Choroid plexus epithelial cell (primary cell): ENCODE measurements around the gene THSD4.
"Not testable (repeated sequence)": the region's sequence is repeated elsewhere in the genome, so short reads cannot be mapped to it uniquely, and the experiment has no call there.

ENCODE experiments used
- DNase-seq: peaks from one replicate; pipeline ENCODE4 v3.0.0-alpha.2; 2010; ENCODE audit warnings: low read depth
- H3K4me3 ChIP-seq: 2 replicates; pipeline ENCODE4 v1.5.1; 2011; ENCODE audit warnings: low read depth, mild to moderate bottlenecking, control low read depth, low read length, moderate library complexity
- TF ChIP-seq, protein P1 (sequence below): conservative IDR thresholded peaks from 2 replicates; pipeline ENCODE4 v1.5.1; 2011; ENCODE audit warnings: low read depth, mild to moderate bottlenecking, control low read depth, inconsistent platforms, low read length, moderate library complexity

THSD4 gene

DNA sequence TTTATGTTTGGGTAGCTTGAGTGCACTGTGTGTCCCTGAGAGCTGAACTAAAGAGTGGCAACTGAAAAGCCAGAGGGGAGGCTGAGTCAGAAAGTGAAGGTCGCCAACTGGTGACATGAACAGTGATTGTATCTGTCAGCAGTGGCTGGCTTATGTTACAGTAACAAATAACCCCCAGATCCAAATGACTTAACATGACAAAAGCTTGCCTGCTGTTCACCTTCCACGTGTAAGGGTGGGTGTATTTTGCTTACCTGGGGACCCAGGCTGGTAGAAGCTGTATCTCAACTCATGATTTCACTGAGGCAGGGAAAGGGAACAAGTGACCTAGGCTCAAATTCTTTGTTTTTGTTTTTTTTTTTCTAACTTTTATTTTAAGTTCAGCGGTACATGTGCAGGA, 147.3 kb downstream of the THSD4 start:
- TF ChIP-seq, protein P1, sequence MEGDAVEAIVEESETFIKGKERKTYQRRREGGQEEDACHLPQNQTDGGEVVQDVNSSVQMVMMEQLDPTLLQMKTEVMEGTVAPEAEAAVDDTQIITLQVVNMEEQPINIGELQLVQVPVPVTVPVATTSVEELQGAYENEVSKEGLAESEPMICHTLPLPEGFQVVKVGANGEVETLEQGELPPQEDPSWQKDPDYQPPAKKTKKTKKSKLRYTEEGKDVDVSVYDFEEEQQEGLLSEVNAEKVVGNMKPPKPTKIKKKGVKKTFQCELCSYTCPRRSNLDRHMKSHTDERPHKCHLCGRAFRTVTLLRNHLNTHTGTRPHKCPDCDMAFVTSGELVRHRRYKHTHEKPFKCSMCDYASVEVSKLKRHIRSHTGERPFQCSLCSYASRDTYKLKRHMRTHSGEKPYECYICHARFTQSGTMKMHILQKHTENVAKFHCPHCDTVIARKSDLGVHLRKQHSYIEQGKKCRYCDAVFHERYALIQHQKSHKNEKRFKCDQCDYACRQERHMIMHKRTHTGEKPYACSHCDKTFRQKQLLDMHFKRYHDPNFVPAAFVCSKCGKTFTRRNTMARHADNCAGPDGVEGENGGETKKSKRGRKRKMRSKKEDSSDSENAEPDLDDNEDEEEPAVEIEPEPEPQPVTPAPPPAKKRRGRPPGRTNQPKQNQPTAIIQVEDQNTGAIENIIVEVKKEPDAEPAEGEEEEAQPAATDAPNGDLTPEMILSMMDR: no peak
- DNase-seq: no peak
- no peak overlapping the region for H3K4me3 ChIP-seq

DNA sequence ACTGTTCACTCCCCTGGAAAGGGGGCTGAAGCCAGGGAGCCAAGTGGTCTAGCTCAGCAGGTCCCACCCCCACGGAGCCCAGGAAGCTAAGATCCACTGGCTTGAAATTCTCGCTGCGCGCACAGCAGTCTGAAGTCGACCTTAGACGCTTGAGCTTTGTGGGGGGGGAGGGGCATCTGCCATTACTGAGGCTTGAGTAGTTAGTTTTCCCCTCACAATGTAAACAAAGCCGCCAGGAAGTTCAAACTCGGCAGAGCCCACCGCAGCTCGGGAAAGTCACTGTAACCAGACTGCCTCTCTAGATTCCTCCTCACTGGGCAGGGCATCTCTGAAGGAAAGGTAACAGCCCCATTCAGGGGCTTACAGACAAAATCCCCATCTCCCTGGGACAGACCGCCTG, 150.3 kb downstream of the THSD4 start:
- DNase-seq, H3K4me3 ChIP-seq: not testable (repeated sequence)

DNA sequence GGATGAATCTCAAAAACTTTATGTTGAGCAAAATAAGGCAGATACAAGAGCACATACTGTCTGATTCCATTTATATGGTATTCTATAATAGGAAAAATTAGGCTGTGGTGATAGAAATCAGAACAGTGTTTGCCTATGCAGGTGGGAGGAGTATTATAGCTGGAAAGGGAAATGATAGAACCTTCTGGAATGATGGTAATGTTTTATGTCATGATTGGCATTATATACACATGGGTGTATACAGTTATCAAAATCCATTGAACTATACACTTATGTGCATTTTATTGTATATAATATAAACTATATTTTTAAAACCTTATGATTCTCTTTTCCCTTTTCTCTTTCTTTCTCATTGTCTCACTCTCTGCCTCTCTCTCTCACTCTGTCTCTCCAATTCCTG, 156.1 kb downstream of the THSD4 start:
- TF ChIP-seq, protein P1: no peak
- H3K4me3 ChIP-seq: no peak overlapping the region

DNA sequence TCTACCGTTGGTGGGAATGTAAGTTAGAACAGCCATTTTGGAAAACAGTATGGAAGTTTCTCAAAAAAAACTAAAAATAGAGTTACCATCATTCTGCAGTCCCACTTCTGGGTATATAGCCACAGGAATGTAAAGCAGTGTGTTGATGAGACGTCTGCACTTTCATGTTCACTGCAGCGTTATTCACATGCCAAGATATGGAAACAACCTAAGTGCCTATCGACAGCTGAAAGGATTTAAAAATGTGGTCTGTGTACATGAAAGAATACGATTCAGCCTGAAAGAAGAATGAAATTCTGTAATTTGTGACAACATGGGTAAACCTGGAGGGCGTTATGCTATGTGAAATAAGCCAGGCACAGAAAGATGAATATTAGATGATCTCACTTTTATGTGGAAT, 157.7 kb downstream of the THSD4 start:
- DNase-seq: peak; percentile 91
- no peak overlapping the region for H3K4me3 ChIP-seq
- TF ChIP-seq, protein P1: no peak

More for the DNA sequence above, 156.1 kb downstream of the THSD4 start:
- no peak for DNase-seq

DNA sequence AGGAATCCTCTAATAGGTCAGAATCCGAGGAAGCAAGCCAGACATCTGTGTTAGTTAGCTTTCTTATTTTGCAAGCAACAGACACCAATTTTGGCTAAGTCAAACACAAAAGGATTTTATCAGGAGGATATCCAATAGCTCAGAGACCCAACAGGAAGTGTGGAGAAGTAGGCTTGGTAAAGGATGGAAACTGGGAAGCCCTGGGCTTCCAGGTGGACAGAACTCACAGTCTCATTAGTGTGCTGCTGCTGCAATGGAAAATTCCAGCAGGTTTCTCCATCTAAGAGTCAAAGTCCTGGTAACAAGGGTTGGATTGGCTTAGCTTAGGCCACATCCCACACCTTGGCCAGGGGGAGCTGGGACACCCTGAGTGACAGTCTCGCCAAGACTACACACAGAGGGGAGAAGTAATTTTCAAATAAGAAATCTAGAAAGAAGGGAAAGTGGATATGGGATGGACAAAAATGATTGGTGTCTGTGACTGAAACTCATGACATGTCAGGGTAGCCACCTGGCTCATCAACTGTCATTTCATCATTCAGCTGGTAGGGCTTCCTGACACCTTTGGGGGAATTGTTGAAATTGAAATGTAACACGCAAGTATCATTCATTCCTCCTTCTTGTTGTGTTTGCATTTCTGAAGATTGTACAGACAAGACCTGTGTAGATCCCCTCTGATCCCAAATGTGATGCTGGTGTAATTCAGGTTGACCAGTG, 158.6 kb downstream of the THSD4 start:
- DNase-seq: no peak
- H3K4me3 ChIP-seq: no peak overlapping the region
- TF ChIP-seq, protein P1: no peak

DNA sequence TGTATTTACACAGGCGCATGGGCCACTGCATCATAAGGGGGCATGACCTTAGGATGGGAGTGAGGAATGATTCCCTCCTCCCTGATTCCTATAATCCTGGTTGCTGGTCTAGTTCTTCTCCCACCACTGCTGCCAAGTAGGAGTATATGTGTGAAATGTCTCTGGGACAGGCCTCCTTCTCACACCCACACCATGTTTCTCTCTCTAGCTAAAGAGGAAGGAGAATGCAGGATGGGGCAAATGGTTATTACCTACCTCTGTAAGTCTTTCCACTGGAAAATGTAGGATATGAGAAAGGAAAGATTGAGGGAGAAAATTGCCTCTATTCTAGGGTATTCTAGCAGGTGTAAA, 159.2 kb downstream of the THSD4 start:
- no peak overlapping the region for H3K4me3 ChIP-seq
- TF ChIP-seq, protein P1: no peak
- no peak for DNase-seq

DNA sequence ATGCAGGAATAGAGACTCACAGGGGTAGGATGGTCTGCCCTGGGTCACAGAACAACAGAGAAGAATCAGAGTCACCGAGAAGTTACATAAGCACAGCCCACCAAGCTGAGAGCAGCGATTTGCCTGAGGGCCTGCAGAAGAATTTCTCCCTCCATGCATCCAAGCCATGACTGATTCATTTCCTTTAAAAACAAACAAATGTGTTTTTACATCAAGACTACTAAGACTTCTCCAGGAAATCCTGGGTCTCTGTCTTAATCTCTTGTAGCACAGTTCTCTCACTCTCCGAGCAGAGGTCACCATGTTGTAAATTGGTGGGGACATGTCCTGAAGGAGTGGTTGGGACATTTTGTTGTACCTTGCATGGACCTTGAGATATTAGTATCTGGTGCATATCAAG, 159.8 kb downstream of the THSD4 start:
- TF ChIP-seq, protein P1: no peak
- no peak overlapping the region for H3K4me3 ChIP-seq
- peak; percentile 80 for DNase-seq
